Neural cell (in vitro differentiated cells): Measurements from ENCODE around the gene SAMMSON.

ENCODE experiments used
- CTCF ChIP-seq: fragments of 450-650 bp; IDR thresholded peaks from 2 replicates; pipeline ENCODE4 v1.5.1; 2014; ENCODE audit warnings: antibody characterized with exemption, mild to moderate bottlenecking, moderate library complexity; ENCODE audit not compliant: poor library complexity, severe bottlenecking
- EP300 ChIP-seq: fragments of 450-650 bp; conservative IDR thresholded peaks from 2 replicates; pipeline ENCODE4 v1.6.1; 2014; ENCODE audit warnings: antibody characterized with exemption, mild to moderate bottlenecking, moderate library complexity; ENCODE audit not compliant: poor library complexity, severe bottlenecking
- EZH2 ChIP-seq: fragments of 200-600, 300-800 bp; shearing (Covaris generic), sonication (generic); IDR thresholded peaks from 2 replicates; pipeline ENCODE4 v1.6.1; 2014; ENCODE audit warnings: antibody characterized with exemption, low read length, borderline replicate concordance, mild to moderate bottlenecking; ENCODE audit not compliant: insufficient read depth, poor library complexity, severe bottlenecking
- POLR2AphosphoS5 ChIP-seq: IDR thresholded peaks from 2 replicates; pipeline ENCODE4 v1.6.1; 2012
- REST ChIP-seq: IDR thresholded peaks from 2 replicates; pipeline ENCODE4 v1.6.1; 2012; ENCODE audit warnings: borderline replicate concordance
- TAF1 ChIP-seq: IDR thresholded peaks from 2 replicates; pipeline ENCODE4 v1.6.1; 2012; ENCODE audit warnings: low read depth

- TF ChIP-seq CTCF (no peak), TAF1 (no peak), EP300 (no peak), EZH2 (no peak), REST (no peak), POLR2AphosphoS5 (no peak)
These were observed 28.8 kb downstream of the SAMMSON start for GRCh38 chr3:70028361-70028760.
